Heart left ventricle (tissue), 16 donors: Measurements from ENCODE around the gene CCDC121. TPM values are rescaled to one million over a fixed set of nuclear protein-coding genes. Genes with fewer than 3 reads are reported as not detected.
A peak's percentile ranks its signal among the peaks of the same experiment; 100 is the strongest.

Source experiments
- ATAC-seq, 4 donors: fragments of 200-7000 bp; cut with Tn5 transposase; one replicate each; pipeline ENCODE4 v1.9.1; 2020 to 2022; ENCODE audit warnings: moderate library complexity in 4 of 4, mild to moderate bottlenecking in 3 of 4, moderate number of reproducible peaks in 1 of 4
- DNase-seq, 5 donors: peaks; one replicate each; pipeline ENCODE4 v3.0.0-alpha.2; 2020
- H3K27ac ChIP-seq, 12 donors: fragments of 200-600 bp; sonication (generic) in 4 of 12; one replicate each; pipeline versions ENCODE4 v1.5.0 to v1.8.0; 2016 to 2022; ENCODE audit warnings: mild to moderate bottlenecking in 2 of 12
- H3K27me3 ChIP-seq, 9 donors: fragments of 200-600 bp; sonication (generic) in 2 of 9; one replicate each; pipeline versions ENCODE4 v1.5.1 to v1.8.0; 2016 to 2022; ENCODE audit warnings: mild to moderate bottlenecking in 3 of 9
- H3K36me3 ChIP-seq, 9 donors: fragments of 200-600 bp; sonication (generic) in 2 of 9; one replicate each; pipeline versions ENCODE4 v1.5.0 to v1.8.0; 2018 to 2022; ENCODE audit warnings: mild to moderate bottlenecking in 2 of 9
- H3K4me1 ChIP-seq, 12 donors: fragments of 200-600 bp; sonication (generic) in 4 of 12; one replicate each; pipeline versions ENCODE4 v1.5.0 to v1.8.0; 2016 to 2022; ENCODE audit warnings: mild to moderate bottlenecking in 3 of 12
- H3K4me3 ChIP-seq, 12 donors: fragments of 200-600 bp; sonication (generic) in 4 of 12; one replicate each; pipeline versions ENCODE4 v1.5.0 to v1.8.0; 2017 to 2022; ENCODE audit warnings: mild to moderate bottlenecking in 9 of 12, moderate library complexity in 4 of 12
- H3K9me3 ChIP-seq, 12 donors: fragments of 200-600 bp; sonication (generic) in 4 of 12; one replicate each; pipeline versions ENCODE4 v1.5.0 to v1.8.0; 2016 to 2022; ENCODE audit warnings: mild to moderate bottlenecking in 1 of 12
- POLR2A ChIP-seq, 2 donors: fragments of 450-650 bp; IDR thresholded peaks; one replicate each; pipeline ENCODE4 v1.6.1; 2017; ENCODE audit warnings: antibody characterized with exemption in 2 of 2, mild to moderate bottlenecking in 2 of 2, moderate library complexity in 2 of 2
- WGBS, 4 donors: extraction: QIAGEN DNeasy Blood & Tissue Kit in 2 of 4; methylation state at CpG; one replicate each; pipeline versions ENCODE4 v1.1.5 to v1.1.7; 2013 to 2018; 5-methylcytosine and 5-hydroxymethylcytosine counted together
- intact Hi-C, 10 donors: fragments of 100-400 bp; cut with DNase I; formaldehyde crosslinking; loops; one replicate each; pipeline versions ENCODE4 v1.11.1 to v1.14.2; 2022
- long read RNA-seq, 3 donors: library from polyadenylated mRNA; unstranded; transcript quantifications; one replicate each; pipeline ENCODE4 v2.0.0, GENCODE V29; 2020 to 2021
- polyA plus RNA-seq, 2 donors: library from polyadenylated mRNA; stranded (reverse); fragments of 200-250 nt; gene quantifications; one replicate each; pipeline ENCODE4 v1.2.3, GENCODE V29; 2013
- total RNA-seq, 9 donors: library from RNA; depleted of rRNA in 2 of 9; stranded (reverse); fragments of >200 nt in 2 of 9; fragmentation: NEBNext Ultra II Directional in 3 of 9; extraction: Animal tissue kit (Norgen Biotek cat#: 25700) in 3 of 9; gene quantifications; one replicate each; pipeline versions ENCODE4 v1.1.0 to v1.2.4, GENCODE V29; 2016 to 2023
- TF ChIP-seq, protein P1 (sequence below), 12 donors: fragments of 200-600 bp; sonication (generic) in 4 of 12; IDR thresholded peaks; one replicate each; pipeline versions ENCODE4 v1.5.0 to v1.8.0; 2018 to 2022; ENCODE audit warnings: antibody characterized with exemption in 12 of 12, mild to moderate bottlenecking in 5 of 12
- donor health status: ischemic (EF 13 %, LVEDD 7.1; RV severe dilation, severe dysfunction).
- donor health status: healthy with polysubstance abuse.
- donor health status: DM: no; HTN: yes; CAD: no.
- donor health status: DM: no; HTN: no; CAD: no.
- donor health status: ischemic (EF 25% LVEDD 6.9; RV normal size, moderate dysfunction).
- donor health status: ischemic (EF 25% LVEDD 5.7; RV mildly dilated, moderate dysfunction).
- donor health status: healthy.
- donor health status: DM: yes; HTN: yes; CAD: no.
- donor health status: ischemic (EF 35%, LVEDD 5.7; RV mildly dilated, moderate dysfunction).
- donor health status: nonischemic (EF 11% LVEDD 7.7; RV severe dilation, severe dysfunction).
- donor health status: DM: yes; HTN: yes; CAD: no.
- donor health status: PGD.
- donor health status: ischemic (EF 29% LVEDD 5.4; RV normal size, mild dysfunction).
- donor health status: nonischemic (EF 23%, LVEDD 6.1; RV moderate dilation, normal function).

The CCDC121 gene, protein sequence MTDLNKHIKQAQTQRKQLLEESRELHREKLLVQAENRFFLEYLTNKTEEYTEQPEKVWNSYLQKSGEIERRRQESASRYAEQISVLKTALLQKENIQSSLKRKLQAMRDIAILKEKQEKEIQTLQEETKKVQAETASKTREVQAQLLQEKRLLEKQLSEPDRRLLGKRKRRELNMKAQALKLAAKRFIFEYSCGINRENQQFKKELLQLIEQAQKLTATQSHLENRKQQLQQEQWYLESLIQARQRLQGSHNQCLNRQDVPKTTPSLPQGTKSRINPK
- total RNA-seq (1 to 10 TPM; 3.9 to 7.7 (median 5.8) TPM), polyA plus RNA-seq (1 to 10 TPM; 2.5 to 3.5 TPM)
- long read RNA-seq, donor 1, transcript CCDC121-201 (2 exons, 2,342 nt): major isoform, 6 of 10 reads
- long read RNA-seq, donor 1, partial matches to known transcripts: 0 of 10 reads
- long read RNA-seq, donor 1, other reads (novel, unspliced or antisense): 0 of 10 reads
- long read RNA-seq, donor 2, transcript CCDC121-201 (2 exons, 2,342 nt): major isoform, 10 of 18 reads
- long read RNA-seq, donor 2, partial matches to known transcripts: 0 of 18 reads
- long read RNA-seq, donor 2, other reads (novel, unspliced or antisense): 3 of 18 reads
- long read RNA-seq, donor 3, transcript CCDC121-201 (2 exons, 2,342 nt): major isoform, 6 of 12 reads
- long read RNA-seq, donor 3, partial matches to known transcripts: 0 of 12 reads
- long read RNA-seq, donor 3, other reads (novel, unspliced or antisense): 2 of 12 reads

DNA sequence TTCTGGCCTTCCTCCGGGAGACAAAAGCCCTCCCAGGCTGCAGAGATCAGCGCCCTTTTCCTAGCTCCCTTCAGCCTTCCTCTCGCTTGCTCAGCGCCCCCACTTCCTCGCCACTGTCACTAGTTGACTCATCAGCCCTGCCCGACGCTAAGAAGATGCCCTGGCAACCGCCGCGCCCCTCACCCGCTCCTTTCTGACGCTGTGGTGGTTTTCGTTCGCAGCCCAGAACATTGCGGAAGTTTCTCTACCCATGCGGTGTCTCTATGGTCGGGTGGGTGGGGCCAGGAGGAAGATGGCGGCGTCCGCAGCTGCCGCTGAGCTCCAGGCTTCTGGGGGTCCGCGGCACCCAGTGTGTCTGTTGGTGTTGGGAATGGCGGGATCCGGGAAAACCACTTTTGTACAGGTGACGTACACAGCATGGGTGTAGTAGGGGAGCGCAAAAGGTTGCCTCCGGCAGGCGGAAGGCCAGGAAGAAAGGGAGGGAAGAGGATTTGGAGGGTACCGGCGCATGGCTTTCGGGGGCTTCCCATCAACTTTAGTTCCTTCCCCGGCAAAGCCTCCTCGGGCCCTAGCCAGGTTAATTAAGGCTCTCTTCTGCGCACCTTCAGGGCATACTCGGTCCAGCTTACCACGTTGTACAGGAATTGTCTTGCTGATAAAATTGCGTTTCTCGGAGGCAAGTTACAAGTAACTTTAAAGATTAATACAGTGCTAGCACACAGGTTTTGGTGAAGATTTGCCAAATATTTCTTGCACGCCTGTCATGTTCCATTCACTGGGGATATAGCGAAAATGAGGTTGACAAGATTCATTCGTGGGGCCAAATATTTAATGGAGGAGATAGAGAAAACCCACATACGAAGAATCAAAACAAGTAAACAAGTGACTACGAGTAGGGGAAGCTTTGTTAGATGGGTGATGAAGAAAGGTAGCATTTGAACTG lies at the start of gene CCDC121, which contains the start of gene GPN1:
TSS of gene CCDC121 (minus strand) at position 246 of the 943 bp plus-strand sequence. CDS start 1,213 bp downstream, outside the sequence.
TSS of gene GPN1 (plus strand) at position 284 of the 943 bp plus-strand sequence. CDS start at position 293, 9 bp downstream.
- peaks cover 0 to 50% (median 38%) of the 10 kb centered on the region in 9 donors for H3K36me3 ChIP-seq
- peaks cover 0 to 39% (median 21%) of the 10 kb centered on the region in 12 donors for H3K4me1 ChIP-seq
- no peaks in the 10 kb centered on the region for H3K9me3 ChIP-seq
- DNase-seq (peak; percentile 84 to 92 (median 88)), ATAC-seq (peak; percentile 93 to 98 (median 97))
- intact Hi-C loops: loop anchor here in 5 of 10 donors (2.0 to 10.0 kb wide), 5 partner anchors 46 to 147 kb away; partner anchors contain the start of genes IFT172 (in 3 of the 5), FNDC4 (in 1 of the 5), GCKR (in 1 of the 5) and ZNF512 (in 1 of the 5)
- TF ChIP-seq POLR2A (IDR thresholded peaks at IDR 0.05): peak in 1 of 2 donors; percentile 54
- TF ChIP-seq, protein P1, sequence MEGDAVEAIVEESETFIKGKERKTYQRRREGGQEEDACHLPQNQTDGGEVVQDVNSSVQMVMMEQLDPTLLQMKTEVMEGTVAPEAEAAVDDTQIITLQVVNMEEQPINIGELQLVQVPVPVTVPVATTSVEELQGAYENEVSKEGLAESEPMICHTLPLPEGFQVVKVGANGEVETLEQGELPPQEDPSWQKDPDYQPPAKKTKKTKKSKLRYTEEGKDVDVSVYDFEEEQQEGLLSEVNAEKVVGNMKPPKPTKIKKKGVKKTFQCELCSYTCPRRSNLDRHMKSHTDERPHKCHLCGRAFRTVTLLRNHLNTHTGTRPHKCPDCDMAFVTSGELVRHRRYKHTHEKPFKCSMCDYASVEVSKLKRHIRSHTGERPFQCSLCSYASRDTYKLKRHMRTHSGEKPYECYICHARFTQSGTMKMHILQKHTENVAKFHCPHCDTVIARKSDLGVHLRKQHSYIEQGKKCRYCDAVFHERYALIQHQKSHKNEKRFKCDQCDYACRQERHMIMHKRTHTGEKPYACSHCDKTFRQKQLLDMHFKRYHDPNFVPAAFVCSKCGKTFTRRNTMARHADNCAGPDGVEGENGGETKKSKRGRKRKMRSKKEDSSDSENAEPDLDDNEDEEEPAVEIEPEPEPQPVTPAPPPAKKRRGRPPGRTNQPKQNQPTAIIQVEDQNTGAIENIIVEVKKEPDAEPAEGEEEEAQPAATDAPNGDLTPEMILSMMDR (IDR thresholded peaks at IDR 0.05): no peak
- peak within 1 kb of the TSS in 11 of 12 donors; percentile 50 to 86 (median 77) for H3K27ac ChIP-seq
- peak within 1 kb of the TSS; percentile 66 to 95 (median 84) for H3K4me3 ChIP-seq
- 1% methylated on average over 42 to 44 of the region's 44 CpGs for WGBS, 4 donors
- no peaks in the 10 kb centered on the region for H3K27me3 ChIP-seq

DNA sequence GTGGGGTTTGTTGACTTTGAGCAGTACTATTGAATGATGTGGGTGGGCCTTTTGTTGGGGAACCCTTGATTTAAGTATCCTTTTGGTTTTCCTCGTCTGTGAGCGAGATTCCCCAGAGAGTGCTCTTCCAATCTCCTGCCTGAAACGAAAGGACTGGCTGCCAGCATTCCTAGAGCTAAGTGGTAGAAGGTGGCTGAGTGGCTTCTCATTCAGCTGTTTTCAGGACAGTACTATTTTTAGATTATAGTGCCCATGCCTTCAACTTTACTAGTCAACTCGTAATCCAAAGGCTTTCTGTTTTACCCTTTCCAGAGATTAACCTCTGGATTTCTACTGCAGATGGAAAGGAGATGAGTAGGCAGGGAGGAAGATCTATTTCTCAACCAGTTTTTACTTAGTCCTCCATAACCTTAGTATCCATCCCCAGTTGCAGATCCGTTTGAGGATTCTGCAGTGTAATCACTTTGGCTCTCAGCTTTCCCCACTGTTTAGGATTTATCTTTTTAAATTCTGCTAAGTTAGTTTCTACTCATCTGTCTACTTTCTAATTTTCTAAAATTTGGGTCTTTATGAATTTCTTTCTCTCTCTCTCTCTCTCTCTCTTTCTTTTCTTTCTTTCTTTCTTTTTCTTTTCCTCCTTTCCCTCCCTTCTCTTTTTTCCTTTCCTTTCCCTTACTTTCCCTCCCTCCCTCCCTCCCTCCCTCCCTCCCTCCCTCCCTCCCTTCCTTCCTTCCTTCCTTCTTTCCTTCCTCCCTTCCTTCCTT lies 44.1 kb upstream of the CCDC121 start:
- Histone ChIP-seq H3K9me3 (no peaks in the 10 kb centered on the region), H3K4me3 (no peak overlapping the region), H3K27ac (peak overlapping the region in 1 of 12 donors; percentile 48), H3K36me3 (peaks cover 0 to 98% (median 84%) of the 10 kb centered on the region in 9 donors), H3K27me3 (no peaks in the 10 kb centered on the region), H3K4me1 (peaks cover 0 to 6% (median 0%) of the 10 kb centered on the region in 12 donors)
- TF ChIP-seq, protein P1 (IDR thresholded peaks at IDR 0.05): no peak
- no peak for TF ChIP-seq POLR2A (IDR thresholded peaks at IDR 0.05)
- ATAC-seq (peak; percentile 80 to 93 (median 90)), DNase-seq (peak in 1 of 5 donors; percentile 39)
- intact Hi-C loops: no loop called here
- WGBS, 4 donors: 43 to 59% (median 49%) methylated on average over 5 of the region's 5 CpGs

DNA sequence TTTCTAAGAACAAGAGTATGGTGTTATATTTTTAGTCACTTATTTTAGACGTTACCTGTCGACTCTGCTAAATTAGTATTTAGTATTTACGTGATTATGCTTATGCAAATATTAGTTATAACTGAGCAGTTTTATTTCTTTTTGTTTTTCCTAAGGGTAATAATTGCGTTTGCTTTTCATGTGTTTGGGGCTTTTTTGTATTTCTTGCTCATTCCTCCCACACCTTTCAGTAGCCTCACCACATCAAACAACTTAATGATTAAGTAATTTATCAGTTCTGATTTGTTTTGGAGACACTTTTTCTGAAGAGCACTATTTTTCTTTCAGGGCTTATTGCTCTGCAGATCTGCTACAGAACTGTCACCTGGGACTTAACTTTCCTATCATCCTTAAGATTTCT lies 42.4 kb upstream of the CCDC121 start:
- no peak for TF ChIP-seq POLR2A (IDR thresholded peaks at IDR 0.05)
- TF ChIP-seq, protein P1 (IDR thresholded peaks at IDR 0.05): no peak
- Histone ChIP-seq H3K27me3 (no peaks in the 10 kb centered on the region), H3K4me3 (no peak overlapping the region), H3K4me1 (peaks cover 0 to 15% (median 0%) of the 10 kb centered on the region in 12 donors), H3K9me3 (no peaks in the 10 kb centered on the region), H3K27ac (no peak overlapping the region), H3K36me3 (peaks cover 0 to 97% (median 82%) of the 10 kb centered on the region in 9 donors)
- DNase-seq: no peak
- ATAC-seq: no peak
- WGBS, 4 donors: 88 to 96% (median 94%) methylated on average over 4 of the region's 4 CpGs
- intact Hi-C loops: no loop called here
